COLO668 (cell line): ENCODE measurements around the gene MID2.
"Not testable (repeated sequence)": the region's sequence is repeated elsewhere in the genome, so short reads cannot be mapped to it uniquely, and the experiment has no call there.

Experiments
- DNase-seq: peaks from one replicate; lab custom pipeline; 2025; ENCODE audit not compliant: unreplicated experiment; lab: John Stamatoyannopoulos, UW

The MID2 gene

GRCh38 chrX:107936434-107936730 is 110.7 kb downstream of the MID2 start:
- DNase-seq: no peak

DNA sequence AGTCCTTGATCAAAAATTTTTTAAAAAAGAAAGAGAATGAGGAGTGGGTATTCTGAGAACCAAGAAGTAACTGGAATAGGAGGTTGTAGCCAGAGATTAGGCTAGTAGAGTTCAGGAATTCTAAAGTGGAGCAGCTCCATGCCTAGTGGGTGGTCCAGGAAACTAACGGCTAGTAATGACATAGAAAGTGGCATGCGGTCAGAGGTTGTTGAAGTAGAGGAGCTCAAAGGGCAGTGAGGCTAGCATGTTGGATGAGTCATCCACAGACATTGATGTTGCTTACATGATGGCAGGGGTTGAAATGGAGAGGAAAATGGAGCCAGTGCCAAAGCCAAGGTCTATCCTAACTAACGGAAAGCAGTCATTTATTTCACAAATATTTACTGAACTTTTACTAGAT is 114.4 kb downstream of the MID2 start:
- DNase-seq: no peak

GRCh38 chrX:107955337-107955736 is 129.7 kb downstream of the MID2 start:
- not testable (repeated sequence) for DNase-seq

DNA sequence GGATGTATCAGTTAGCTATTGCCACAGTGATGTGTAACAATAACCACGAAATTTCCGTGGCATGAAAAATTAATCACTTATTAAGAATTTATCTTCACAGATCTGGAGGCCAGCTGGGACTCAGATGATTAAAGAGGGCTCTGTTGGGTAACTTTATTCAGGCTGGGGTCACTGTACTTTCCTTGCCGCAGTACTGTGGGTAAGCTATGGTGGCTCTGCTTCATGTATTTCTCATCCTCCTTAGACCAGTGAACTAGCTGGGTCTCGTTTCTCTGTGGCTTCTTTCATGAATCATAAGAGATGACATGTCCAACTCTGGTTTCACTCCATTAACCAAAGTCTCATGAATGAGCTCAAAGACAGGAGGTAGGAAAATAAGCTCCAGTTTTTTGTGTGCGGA is 143.0 kb downstream of the MID2 start:
- DNase-seq: no peak

- no peak for DNase-seq
These were observed 144.4 kb downstream of the MID2 start for GRCh38 chrX:107970073-107970472.

- DNase-seq: no peak
These were observed 146.0 kb downstream of the MID2 start for GRCh38 chrX:107971636-107972035.
